Endothelial cell of umbilical vein (primary cell): ENCODE data around the gene RFX2. TPM values are rescaled to one million over a fixed set of nuclear protein-coding genes. Genes with fewer than 3 reads are reported as not detected.
"Not testable (repeated sequence)": the region's sequence is repeated elsewhere in the genome, so short reads cannot be mapped to it uniquely, and the experiment has no call there.

Experiments used
- BruUV-seq: library from RNA; stranded (reverse); fragments of 400-500 nt; replicated peaks from 2 replicates; lab custom pipeline; 2021; lab: Mats Ljungman, UMichigan
- CTCF ChIA-PET: fragments of 300-600, 350-600 bp; sonication (Branson Sonifier 250); formaldehyde crosslinking; loops from one replicate; lab custom pipeline; 2021; ENCODE audit warnings: antibody characterized with exemption, inconsistent platforms; lab: Charles Lee
- POLR2A ChIA-PET: fragments of 300-600, 350-600 bp; sonication (Branson Sonifier 250); formaldehyde crosslinking; loops from one replicate; lab custom pipeline; 2021; ENCODE audit warnings: antibody characterized with exemption, inconsistent platforms; lab: Charles Lee
- DNase-seq: peaks from one replicate; pipeline ENCODE4 v3.0.0-alpha.2; 2011; ENCODE audit warnings: low read depth, low spot score
- FAIRE-seq: peaks from 2 replicates; lab custom pipeline; 2011; peaks lifted over from hg19 to GRCh38; lab: Jason Lieb, UNC
- H2AFZ ChIP-seq: 2 replicates; pipeline ENCODE4 v1.6.0; 2012; ENCODE audit warnings: low read depth, low read length, control low read depth, inconsistent platforms
- H3K27ac ChIP-seq: 2 replicates; pipeline ENCODE4 v1.5.1; 2011; ENCODE audit warnings: low read depth, mild to moderate bottlenecking, control low read depth, low read length, moderate library complexity; ENCODE audit not compliant: insufficient read depth
- H3K27me3 ChIP-seq, 2 experiments: 2 replicates each; pipeline versions ENCODE4 v1.6.0 to v1.6.1; 2011; ENCODE audit warnings: low read length in 2 of 2, mixed read lengths in 1 of 2; ENCODE audit not compliant: control insufficient read depth in 2 of 2, insufficient read depth in 2 of 2
- H3K36me3 ChIP-seq, 2 experiments: 2 replicates in 1 of 2; 3 replicates in 1 of 2; pipeline ENCODE4 v1.5.1; 2011; ENCODE audit warnings: low read length in 2 of 2, mild to moderate bottlenecking in 1 of 2, moderate library complexity in 1 of 2; ENCODE audit not compliant: control insufficient read depth in 2 of 2, insufficient read depth in 2 of 2; ENCODE audit errors: extremely low read depth in 1 of 2
- H3K4me1 ChIP-seq: 3 replicates; pipeline ENCODE4 v1.5.1; 2011; ENCODE audit warnings: mild to moderate bottlenecking, low read length; ENCODE audit not compliant: control insufficient read depth, insufficient read depth; ENCODE audit errors: extremely low read depth
- H3K4me2 ChIP-seq: 2 replicates; pipeline ENCODE4 v1.6.1; 2011; ENCODE audit warnings: low read length, control low read depth, mixed read lengths; ENCODE audit not compliant: insufficient read depth
- H3K4me3 ChIP-seq, 3 experiments: fragments of 200-600 bp in 1 of 3; sonication (generic), shearing (Covaris generic) in 1 of 3; replicated peaks in 1 of 3; 2 replicates each; pipeline ENCODE4 v1.5.1; 2011 to 2016; ENCODE audit warnings: control low read depth in 3 of 3, low read length in 3 of 3, mild to moderate bottlenecking in 2 of 3, inconsistent platforms in 1 of 3, low read depth in 1 of 3, moderate library complexity in 1 of 3; ENCODE audit not compliant: insufficient read depth in 1 of 3
- H3K79me2 ChIP-seq: 2 replicates; pipeline ENCODE4 v1.6.0; 2012; ENCODE audit warnings: low read length, inconsistent platforms; ENCODE audit not compliant: control insufficient read depth, insufficient read depth
- H3K9ac ChIP-seq: replicated peaks from 2 replicates; pipeline ENCODE3; 2011; ENCODE audit warnings: low read length, control low read depth; ENCODE audit not compliant: insufficient read depth; ENCODE audit errors: extremely low read depth
- H3K9me1 ChIP-seq: replicated peaks from 3 replicates; pipeline ENCODE4 v1.6.0; 2011; ENCODE audit warnings: mild to moderate bottlenecking, low read length; ENCODE audit not compliant: control insufficient read depth, insufficient read depth; ENCODE audit errors: extremely low read depth
- H3K9me3 ChIP-seq: replicated peaks from 2 replicates; pipeline ENCODE4 v1.5.1; 2012; ENCODE audit warnings: low read length, inconsistent platforms; ENCODE audit not compliant: control insufficient read depth, insufficient read depth
- H4K20me1 ChIP-seq: replicated peaks from 2 replicates; pipeline ENCODE3; 2011; ENCODE audit warnings: mild to moderate bottlenecking, low read length; ENCODE audit not compliant: control insufficient read depth, insufficient read depth; ENCODE audit errors: extremely low read depth
- EZH2 ChIP-seq: IDR thresholded peaks from 2 replicates; pipeline ENCODE4 v1.6.1; 2012; ENCODE audit warnings: borderline replicate concordance, low read depth, mild to moderate bottlenecking, moderate library complexity, low read length, inconsistent platforms; ENCODE audit not compliant: severe bottlenecking
- FOS ChIP-seq: IDR thresholded peaks from 2 replicates; pipeline ENCODE4 v1.6.1; 2011; ENCODE audit warnings: mild to moderate bottlenecking, low read length, moderate library complexity, borderline replicate concordance; ENCODE audit not compliant: insufficient read depth
- GATA2 ChIP-seq: IDR thresholded peaks from 2 replicates; pipeline ENCODE4 v1.7.0; 2011; ENCODE audit warnings: low read depth, mild to moderate bottlenecking, moderate library complexity, mixed read lengths, low read length; ENCODE audit not compliant: insufficient read length, insufficient read depth
- JUN ChIP-seq: IDR thresholded peaks from 2 replicates; pipeline ENCODE4 v1.6.1; 2011; ENCODE audit warnings: borderline replicate concordance, low read depth; ENCODE audit not compliant: insufficient read length, insufficient read depth
- MYC ChIP-seq: IDR thresholded peaks from one replicate; pipeline ENCODE4 v1.6.1; 2011; ENCODE audit warnings: mild to moderate bottlenecking, low read depth, low read length
- POLR2A ChIP-seq: IDR thresholded peaks from 2 replicates; pipeline ENCODE4 v1.6.1; 2012; ENCODE audit warnings: low read depth, mild to moderate bottlenecking, control low read depth, low read length
- POLR2AphosphoS5 ChIP-seq: IDR thresholded peaks from 2 replicates; pipeline ENCODE4 v1.6.1; 2012; ENCODE audit warnings: low read depth, mild to moderate bottlenecking, control low read depth, low read length, moderate library complexity; ENCODE audit not compliant: insufficient read depth
- dilution Hi-C: fragments of 300-500 bp; cut with MboI; formaldehyde crosslinking; loops from one replicate; pipeline ENCODE4 v1.15.0; 2019; ENCODE audit warnings: low sequenced_read_pairs; ENCODE audit not compliant: extremely low pct_ligation_motif_present
- intact Hi-C: fragments of 100-400 bp; cut with micrococcal nuclease; formaldehyde crosslinking; loops from one replicate; pipeline ENCODE4 v1.10.0; 2022
- polyA plus RNA-seq, 4 experiments: library from polyadenylated mRNA; depleted of rRNA in 3 of 4; stranded (reverse) in 3 of 4; unstranded in 1 of 4; fragments of >200 nt; gene quantifications; 2 replicates each; pipeline versions ENCODE4 v1.2.1 to v1.2.3, GENCODE V29; 2011 to 2012; ENCODE audit warnings: missing spikeins in 1 of 4
- total RNA-seq: library from RNA; stranded (reverse); gene quantifications from 2 replicates; pipeline ENCODE4 v1.2.3, GENCODE V29; 2021
- TF ChIP-seq, protein P1 (sequence below): IDR thresholded peaks from 2 replicates; pipeline ENCODE4 v1.6.1; 2011; ENCODE audit not compliant: insufficient read depth, insufficient read length

The RFX2 gene
- total and polyA plus RNA-seq, 2 donors (not counting 3 experiments of a cell fraction or from before 2014, with no cell fraction given), result 16.1 to 19.0 TPM

DNA sequence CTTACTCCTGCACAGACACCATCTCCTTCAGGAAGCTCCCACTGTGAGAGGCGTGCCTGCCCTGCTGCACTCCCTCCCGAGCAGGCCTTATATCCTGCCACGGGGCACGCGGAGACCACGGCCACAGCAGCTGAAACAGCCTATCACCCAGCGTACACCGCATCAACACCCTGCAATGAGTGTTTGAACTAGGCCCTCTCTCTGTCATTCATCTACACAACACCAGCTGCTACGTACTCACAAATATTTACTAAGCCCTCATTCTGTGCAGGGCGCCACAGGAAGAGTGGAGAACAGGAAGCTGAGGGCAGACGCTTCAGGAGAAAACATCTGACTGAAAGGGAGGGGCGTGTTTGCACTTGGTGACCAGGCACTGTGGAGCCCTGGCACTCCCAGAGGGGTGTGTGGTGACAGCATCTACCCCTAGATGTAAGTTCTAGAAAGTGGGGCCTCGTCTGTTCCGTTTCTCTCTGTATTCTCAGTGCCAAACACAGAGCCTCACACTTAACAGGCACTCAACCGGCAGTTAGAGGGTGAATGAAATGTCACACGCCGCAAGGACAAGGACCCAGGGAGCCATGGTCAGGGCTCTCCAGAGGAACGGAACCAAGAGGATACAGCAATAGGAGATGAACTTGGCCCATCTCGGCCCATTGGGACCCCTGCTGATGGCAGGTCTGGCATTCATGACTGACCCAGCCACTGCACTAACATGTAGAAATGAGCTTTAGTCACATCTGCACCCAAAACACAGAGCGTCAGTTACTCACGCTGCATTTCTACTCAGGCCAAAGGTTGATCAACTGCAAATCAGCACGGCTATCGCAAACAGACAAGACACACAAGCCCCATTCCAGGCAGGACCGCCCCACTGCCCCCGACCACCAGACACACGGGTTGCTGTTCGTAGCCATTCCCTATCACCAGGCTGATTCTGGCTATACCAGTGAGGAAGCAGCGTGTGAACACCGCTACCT, 148.0 kb downstream of the RFX2 start:
- POLR2A ChIA-PET, result no interaction called here
- no TSS peak for BruUV-seq
- H2AFZ ChIP-seq, result no peak overlapping the region
- dilution Hi-C loops (no loop called here), intact Hi-C loops (loop anchor here (5.0 kb wide), 1 partner anchor 60 kb away; the partner anchor contains the start of genes NDUFA11 and VMAC)
- peaks cover 0 to 6% of the 10 kb centered on the region in 2 experiments for H3K36me3 ChIP-seq
- H3K4me2 ChIP-seq, result peak overlapping the region; percentile 14
- CTCF ChIA-PET, result interaction anchor here (0.8 to 3.0 kb wide), 4 partner anchors 26 to 158 kb away, joined by 3 to 15 read pairs (median 6); no protein-coding TSS in a partner anchor
- H3K9ac ChIP-seq, result no peak overlapping the region
- peaks cover 15% of the 10 kb centered on the region for H3K4me1 ChIP-seq
- H4K20me1 ChIP-seq, result no peaks in the 10 kb centered on the region
- peaks cover 96% of the 10 kb centered on the region for H3K79me2 ChIP-seq
- H3K27me3 ChIP-seq, result no peaks in the 10 kb centered on the region
- H3K9me3 ChIP-seq, result no peaks in the 10 kb centered on the region
- TF ChIP-seq GATA2 (no peak), JUN (no peak), EZH2 (no peak), POLR2AphosphoS5 (no peak), MYC (no peak), FOS (no peak), POLR2A (no peak)
- TF ChIP-seq, protein P1, sequence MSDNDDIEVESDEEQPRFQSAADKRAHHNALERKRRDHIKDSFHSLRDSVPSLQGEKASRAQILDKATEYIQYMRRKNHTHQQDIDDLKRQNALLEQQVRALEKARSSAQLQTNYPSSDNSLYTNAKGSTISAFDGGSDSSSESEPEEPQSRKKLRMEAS, result peak; percentile 1
- H3K27ac ChIP-seq, result peak overlapping the region; percentile 42
- H3K4me3 ChIP-seq, result no peak overlapping the region
- no peaks in the 10 kb centered on the region for H3K9me1 ChIP-seq
- peak; percentile 97 for FAIRE-seq
- DNase-seq, result peak; percentile 93

DNA sequence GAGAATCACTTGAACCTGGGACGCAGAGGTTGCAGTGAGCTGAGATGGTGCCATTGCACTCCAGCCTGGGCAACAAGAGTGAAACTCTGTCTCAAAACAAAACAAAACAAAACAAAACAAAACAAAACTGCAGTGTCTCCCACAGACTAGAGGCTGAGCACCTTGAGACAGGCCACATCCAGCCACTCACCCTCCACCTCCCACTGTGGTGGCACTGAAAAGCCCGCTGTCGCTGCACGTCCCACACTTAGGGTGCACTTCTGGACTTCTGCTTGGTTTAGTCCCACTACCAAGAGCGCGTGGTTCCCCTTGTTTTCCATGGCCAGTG, 148.7 kb downstream of the RFX2 start:
- peaks cover 15% of the 10 kb centered on the region for H3K4me1 ChIP-seq
- FAIRE-seq, H3K4me3 ChIP-seq, DNase-seq, dilution Hi-C loops, H3K27me3 ChIP-seq, H3K36me3 ChIP-seq, POLR2A ChIA-PET, H3K9me1 ChIP-seq, BruUV-seq, H4K20me1 ChIP-seq, H3K9me3 ChIP-seq, H2AFZ ChIP-seq, H3K9ac ChIP-seq: not testable (repeated sequence)
- peaks cover 96% of the 10 kb centered on the region for H3K79me2 ChIP-seq
- intact Hi-C loops, result loop anchor here (5.0 kb wide), 1 partner anchor 59 kb away; the partner anchor contains the start of genes NDUFA11 and VMAC
- CTCF ChIA-PET, result interaction anchor here (0.8 to 3.0 kb wide), 2 partner anchors 27 to 61 kb away, joined by 5 to 15 read pairs; no protein-coding TSS in a partner anchor
- H3K4me2 ChIP-seq, result peak overlapping the region; percentile 14
- peak overlapping the region; percentile 42 for H3K27ac ChIP-seq
